ENCODE measurements around the gene ADARB2.

Gene ADARB2

GRCh38 chr10:1560535-1561192, 176.7 kb downstream of the ADARB2 start:
- no peak for DNase-seq

GRCh38 chr10:1559761-1560160, 177.6 kb downstream of the ADARB2 start:
- DNase-seq, result no peak

- DNase-seq, result no peak
These were observed 178.0 kb downstream of the ADARB2 start for GRCh38 chr10:1559311-1559710.

DNA sequence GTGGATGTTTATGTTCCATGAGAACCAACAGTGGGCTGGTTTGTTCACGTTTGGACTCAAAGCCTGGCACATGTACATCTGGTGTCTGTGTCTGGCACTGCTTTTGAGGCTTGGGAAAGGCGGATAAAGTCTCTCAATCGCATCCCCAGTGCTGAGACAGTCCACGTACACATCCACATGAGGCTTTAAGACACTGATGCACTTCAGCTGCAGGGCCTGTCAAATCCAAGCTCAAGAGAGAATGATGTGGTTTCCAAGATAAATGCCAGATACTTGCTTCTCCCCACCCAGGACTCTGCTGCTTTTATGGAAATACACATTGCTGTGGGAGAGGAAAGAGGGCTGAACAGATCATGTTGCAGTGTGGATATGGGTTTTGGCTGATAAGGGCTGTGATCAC, 178.4 kb downstream of the ADARB2 start:
- DNase-seq, result no peak

- DNase-seq, result no peak
These were observed 180.2 kb downstream of the ADARB2 start for GRCh38 chr10:1557081-1557480.

GRCh38 chr10:1556496-1556895, 180.8 kb downstream of the ADARB2 start:
- DNase-seq, result no peak

GRCh38 chr10:1553951-1554350, 183.4 kb downstream of the ADARB2 start:
- no peak for DNase-seq

- no peak for DNase-seq
These were observed 184.2 kb downstream of the ADARB2 start for GRCh38 chr10:1552881-1553670.

- no peak for DNase-seq
These were observed 184.9 kb downstream of the ADARB2 start for GRCh38 chr10:1552406-1552805.

GRCh38 chr10:1551636-1552338, 185.5 kb downstream of the ADARB2 start:
- no peak for DNase-seq

GRCh38 chr10:1550616-1551015, 186.7 kb downstream of the ADARB2 start:
- DNase-seq, result no peak

DNA sequence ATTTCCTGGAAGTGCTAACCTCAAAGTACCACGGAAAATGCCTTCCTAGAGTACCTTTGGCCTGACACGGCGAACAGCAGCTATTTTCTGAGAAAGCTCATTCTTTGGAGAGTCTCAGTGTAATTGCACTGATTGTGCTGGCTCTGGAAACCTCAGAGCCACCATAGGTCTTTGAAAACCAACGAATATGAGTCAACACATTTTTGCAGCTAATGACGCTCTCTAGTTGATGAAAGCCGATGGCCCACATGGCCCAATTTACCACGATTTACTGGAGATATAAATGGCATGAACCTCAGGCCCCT, 187.1 kb downstream of the ADARB2 start:
- no peak for DNase-seq

- DNase-seq, result no peak
These were observed 187.6 kb downstream of the ADARB2 start for GRCh38 chr10:1549591-1550290.

DNA sequence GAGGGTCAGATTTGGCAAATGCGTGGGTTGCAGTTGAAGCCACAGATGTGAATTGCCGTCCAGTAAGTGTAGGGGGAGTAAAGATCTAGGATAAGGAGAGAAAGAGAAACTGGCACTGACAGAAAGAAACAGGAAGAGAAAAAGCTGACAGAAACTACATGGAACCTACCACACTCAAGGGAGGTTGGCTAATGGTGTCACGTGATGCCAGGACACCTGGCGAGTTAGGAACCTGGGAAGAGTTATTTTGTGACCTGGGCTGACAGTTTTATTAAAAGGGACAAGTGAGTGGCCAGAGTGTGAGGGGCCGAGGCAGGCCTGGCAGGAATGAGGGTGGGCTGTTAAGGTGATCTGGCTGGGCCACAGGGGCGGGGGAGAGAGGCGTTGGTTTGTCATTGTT, 188.7 kb downstream of the ADARB2 start:
- no peak for DNase-seq

DNA sequence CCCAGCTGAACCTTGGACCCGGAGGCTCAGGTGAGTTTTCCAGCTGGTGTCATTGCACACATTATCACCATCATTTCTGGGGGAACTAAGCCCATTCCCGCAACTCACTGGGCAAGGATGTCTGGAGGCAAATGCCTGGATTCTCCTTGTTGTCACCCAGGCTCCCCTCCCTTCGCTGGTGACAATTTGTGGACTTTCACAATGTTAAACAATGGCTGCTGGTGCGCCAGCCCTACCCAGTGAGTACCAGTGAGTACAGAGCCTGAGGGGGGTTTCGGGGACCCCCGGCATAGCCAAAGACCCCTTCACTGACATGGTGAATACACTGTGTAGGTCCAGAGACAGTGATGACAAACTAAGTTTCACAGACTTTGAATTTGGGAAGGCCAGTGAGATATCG, 189.2 kb downstream of the ADARB2 start:
- no peak for DNase-seq

- no peak for DNase-seq
These were observed 190.8 kb downstream of the ADARB2 start for GRCh38 chr10:1546431-1547110.

DNA sequence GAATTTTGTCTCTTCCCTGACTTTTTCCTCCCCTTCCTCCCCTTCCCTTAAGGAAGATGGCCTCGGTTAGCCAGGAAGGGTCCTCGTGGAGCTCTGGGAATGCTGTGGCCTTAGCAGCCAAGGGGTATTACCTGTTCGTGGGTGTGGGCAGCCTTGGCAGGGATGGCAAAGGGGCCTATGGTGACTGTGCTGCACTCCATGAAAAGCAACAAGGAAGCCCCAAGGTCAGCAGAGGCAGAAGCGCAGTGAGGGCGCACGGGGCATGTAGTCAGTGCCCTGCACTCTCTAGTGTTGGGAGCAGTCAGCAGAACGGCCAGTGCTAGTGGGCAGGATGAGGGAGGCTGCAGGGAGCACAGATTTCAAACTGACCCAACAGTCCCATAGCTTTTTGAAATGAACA, 191.8 kb downstream of the ADARB2 start:
- DNase-seq, result no peak

DNA sequence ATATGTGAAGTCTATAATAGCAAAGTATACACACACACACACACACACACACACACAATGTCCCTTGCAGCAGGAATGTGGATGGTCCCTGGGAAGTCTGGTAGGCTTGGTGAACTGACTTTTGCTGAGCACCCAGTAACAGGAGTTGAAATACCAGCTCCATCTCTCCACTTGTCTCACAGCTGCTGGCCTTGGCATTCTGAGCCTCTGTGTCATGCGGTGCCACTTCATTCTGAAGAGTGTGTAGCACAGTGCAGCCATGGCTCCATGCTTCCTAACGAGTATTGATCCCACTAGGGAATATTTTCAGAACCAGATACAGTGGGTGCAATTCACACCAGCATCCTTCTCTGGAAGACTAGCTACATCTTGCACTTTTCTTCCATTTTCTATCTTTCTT, 192.4 kb downstream of the ADARB2 start:
- no peak for DNase-seq

DNA sequence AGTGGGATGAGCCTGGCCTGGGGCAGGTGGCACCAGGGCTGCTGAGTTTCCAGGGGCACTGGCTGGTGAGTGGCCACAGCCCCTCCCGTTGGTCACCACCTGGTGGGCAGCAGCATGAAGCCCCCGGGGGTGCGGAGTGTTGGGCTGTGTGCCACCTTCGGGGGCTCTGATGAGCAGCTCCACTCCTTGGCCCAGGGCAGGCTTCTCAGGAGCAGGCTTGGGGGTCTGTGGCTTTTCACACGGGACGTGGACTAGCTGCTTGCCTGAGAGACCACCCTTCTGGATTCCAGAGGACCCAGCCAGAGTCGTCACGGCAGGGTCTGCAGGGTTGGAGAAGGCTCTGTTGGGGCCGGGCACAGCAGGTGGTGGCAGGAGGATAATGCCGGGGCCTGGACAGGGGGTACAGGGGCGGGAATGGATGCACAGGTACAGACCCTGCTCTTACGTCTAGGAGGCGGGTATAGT, 193.1 kb downstream of the ADARB2 start:
- no peak for DNase-seq

- no peak for DNase-seq
These were observed 193.7 kb downstream of the ADARB2 start for GRCh38 chr10:1543596-1543995.

DNA sequence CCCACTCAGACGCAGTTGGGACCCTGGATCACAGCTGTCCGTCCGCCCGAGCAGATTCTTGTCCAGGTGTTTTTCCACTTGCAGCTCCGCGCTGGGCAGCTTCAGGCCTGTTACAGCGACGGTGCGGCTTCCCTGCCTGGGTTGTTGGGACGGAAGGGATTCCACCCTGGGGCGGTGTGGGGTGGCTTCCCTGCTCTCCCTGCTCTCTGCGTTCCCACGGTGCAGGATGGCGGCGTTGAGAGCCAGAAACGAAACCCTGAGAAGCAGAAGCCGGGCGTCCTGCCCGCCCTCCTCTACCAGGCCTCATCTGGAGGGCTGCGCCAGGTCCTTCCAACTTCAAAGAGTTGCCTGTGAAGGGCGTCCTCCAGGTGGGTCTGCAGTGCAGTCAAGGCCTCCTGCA, 194.4 kb downstream of the ADARB2 start:
- no peak for DNase-seq

DNA sequence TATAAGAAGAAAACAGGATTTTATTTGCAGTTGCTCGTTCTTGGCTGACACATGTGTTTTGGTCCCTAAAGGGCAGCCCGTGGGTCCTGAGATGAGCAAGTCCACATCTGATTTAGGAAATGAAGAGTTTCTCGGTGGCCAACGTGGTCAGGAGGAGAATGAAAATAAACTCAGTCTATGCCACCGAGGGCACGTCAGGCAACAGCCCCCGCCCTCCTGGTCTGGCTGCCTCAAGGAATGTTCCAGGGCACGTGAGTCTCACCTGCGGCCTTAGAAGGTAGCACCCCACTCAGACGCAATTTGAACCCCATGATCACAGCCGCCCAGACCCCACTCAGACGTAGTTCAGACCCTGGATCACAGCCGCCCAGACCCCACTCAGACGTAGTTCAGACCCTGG, 197.2 kb downstream of the ADARB2 start:
- no peak for DNase-seq

GRCh38 chr10:1539216-1539615, 198.1 kb downstream of the ADARB2 start:
- DNase-seq, result no peak

Measured in hippocampal formation (tissue), 2 donors.